ENCODE results near the gene PISD.
A peak's percentile ranks its signal among the peaks of the same experiment; 100 is the strongest.

PISD gene

GRCh38 chr22:31628969-31629708 lies 32.9 kb downstream of the PISD start:
- DNase-seq (ENCODE audit: low read depth in 1 of 2, low spot score in 1 of 2): no peak
- in situ Hi-C loops (cut with HindIII; ENCODE audit: low pct_unique_long_range_greater_than_20kb, low sequenced_read_pairs): no loop called here
- no peak for TF ChIP-seq JUND (IDR thresholded peaks at IDR 0.05; ENCODE audit: low read depth)

- no peak for TF ChIP-seq JUND (IDR thresholded peaks at IDR 0.05; ENCODE audit: low read depth)
- in situ Hi-C loops (cut with HindIII; ENCODE audit: low pct_unique_long_range_greater_than_20kb, low sequenced_read_pairs): no loop called here
- DNase-seq (ENCODE audit: low read depth in 1 of 2, low spot score in 1 of 2): peak in 1 of 2 experiments; percentile 63
Observed at GRCh38 chr22:31628362-31628761, 33.7 kb downstream of the PISD start.

- in situ Hi-C loops (cut with HindIII; ENCODE audit: low pct_unique_long_range_greater_than_20kb, low sequenced_read_pairs): no loop called here
- TF ChIP-seq JUND (IDR thresholded peaks at IDR 0.05; ENCODE audit: low read depth): no peak
- no peak for DNase-seq (ENCODE audit: low read depth in 1 of 2, low spot score in 1 of 2)
Observed at GRCh38 chr22:31627223-31627731, 34.7 kb downstream of the PISD start.

GRCh38 chr22:31626427-31627150 lies 35.4 kb downstream of the PISD start:
- no peak for TF ChIP-seq JUND (IDR thresholded peaks at IDR 0.05; ENCODE audit: low read depth)
- in situ Hi-C loops (cut with HindIII; ENCODE audit: low pct_unique_long_range_greater_than_20kb, low sequenced_read_pairs): no loop called here
- no peak for DNase-seq (ENCODE audit: low read depth in 1 of 2, low spot score in 1 of 2)

- in situ Hi-C loops (cut with HindIII; ENCODE audit: low pct_unique_long_range_greater_than_20kb, low sequenced_read_pairs): no loop called here
- DNase-seq (ENCODE audit: low read depth in 1 of 2, low spot score in 1 of 2): no peak
- TF ChIP-seq JUND (IDR thresholded peaks at IDR 0.05; ENCODE audit: low read depth): no peak
Observed at GRCh38 chr22:31625661-31626426, 36.2 kb downstream of the PISD start.

GRCh38 chr22:31625257-31625640 lies 36.8 kb downstream of the PISD start:
- in situ Hi-C loops (cut with HindIII; ENCODE audit: low pct_unique_long_range_greater_than_20kb, low sequenced_read_pairs): no loop called here

GRCh38 chr22:31623592-31624304 lies 38.3 kb downstream of the PISD start:
- TF ChIP-seq JUND (IDR thresholded peaks at IDR 0.05; ENCODE audit: low read depth): no peak
- in situ Hi-C loops (cut with HindIII; ENCODE audit: low pct_unique_long_range_greater_than_20kb, low sequenced_read_pairs): no loop called here
- DNase-seq (ENCODE audit: low read depth in 1 of 2, low spot score in 1 of 2): no peak

More at GRCh38 chr22:31625257-31625640, 36.8 kb downstream of the PISD start:
- no peak for DNase-seq (ENCODE audit: low read depth in 1 of 2, low spot score in 1 of 2)
- no peak for TF ChIP-seq JUND (IDR thresholded peaks at IDR 0.05; ENCODE audit: low read depth)

- no peak for TF ChIP-seq JUND (IDR thresholded peaks at IDR 0.05; ENCODE audit: low read depth)
- in situ Hi-C loops (cut with HindIII; ENCODE audit: low pct_unique_long_range_greater_than_20kb, low sequenced_read_pairs): no loop called here
- no peak for DNase-seq (ENCODE audit: low read depth in 1 of 2, low spot score in 1 of 2)
Observed at GRCh38 chr22:31622980-31623379, 39.0 kb downstream of the PISD start.

GRCh38 chr22:31621507-31622124 lies 40.4 kb downstream of the PISD start:
- no peak for DNase-seq (ENCODE audit: low read depth in 1 of 2, low spot score in 1 of 2)
- in situ Hi-C loops (cut with HindIII; ENCODE audit: low pct_unique_long_range_greater_than_20kb, low sequenced_read_pairs): no loop called here
- TF ChIP-seq JUND (IDR thresholded peaks at IDR 0.05; ENCODE audit: low read depth): no peak

- DNase-seq (ENCODE audit: low read depth in 1 of 2, low spot score in 1 of 2): no peak
- TF ChIP-seq JUND (IDR thresholded peaks at IDR 0.05; ENCODE audit: low read depth): no peak
- in situ Hi-C loops (cut with HindIII; ENCODE audit: low pct_unique_long_range_greater_than_20kb, low sequenced_read_pairs): no loop called here
Observed at GRCh38 chr22:31620756-31621480, 41.1 kb downstream of the PISD start.

- TF ChIP-seq JUND (IDR thresholded peaks at IDR 0.05; ENCODE audit: low read depth): no peak
- DNase-seq (ENCODE audit: low read depth in 1 of 2, low spot score in 1 of 2): no peak
- in situ Hi-C loops (cut with HindIII; ENCODE audit: low pct_unique_long_range_greater_than_20kb, low sequenced_read_pairs): no loop called here
Observed at GRCh38 chr22:31619611-31620300, 42.3 kb downstream of the PISD start.
